ENCODE data around the gene FAF2.
"Not testable (repeated sequence)": the region's sequence is repeated elsewhere in the genome, so short reads cannot be mapped to it uniquely, and the experiment has no call there.

FAF2 gene

GRCh38 chr5:176447978-176448608, at the start of gene FAF2:
Gene FAF2 (plus strand): TSS chr5:176448385. CDS start chr5:176448408, 23 bp downstream.
- DNase-seq (ENCODE audit: low spot score): peak; percentile 99

GRCh38 chr5:176400382-176401156, 47.6 kb upstream of the FAF2 start:
- no peak for DNase-seq (ENCODE audit: low spot score)

- no peak for DNase-seq (ENCODE audit: low spot score)
Observed at GRCh38 chr5:176401281-176402205, 46.6 kb upstream of the FAF2 start.

- no peak for DNase-seq (ENCODE audit: low spot score)
Observed at GRCh38 chr5:176405656-176406435, 42.3 kb upstream of the FAF2 start.

GRCh38 chr5:176406436-176407052, 41.6 kb upstream of the FAF2 start:
- no peak for DNase-seq (ENCODE audit: low spot score)

- peak; percentile 18 for DNase-seq (ENCODE audit: low spot score)
Observed at GRCh38 chr5:176407456-176408251, 40.5 kb upstream of the FAF2 start.

GRCh38 chr5:176408252-176408573, 40.0 kb upstream of the FAF2 start:
- not testable (repeated sequence) for DNase-seq (ENCODE audit: low spot score)

- DNase-seq (ENCODE audit: low spot score): no peak
Observed at GRCh38 chr5:176408590-176408989, 39.6 kb upstream of the FAF2 start.

GRCh38 chr5:176409765-176410164, 38.4 kb upstream of the FAF2 start:
- no peak for DNase-seq (ENCODE audit: low spot score)

- no peak for DNase-seq (ENCODE audit: low spot score)
Observed at GRCh38 chr5:176410486-176411180, 37.6 kb upstream of the FAF2 start.

GRCh38 chr5:176412517-176413254, 35.5 kb upstream of the FAF2 start:
- no peak for DNase-seq (ENCODE audit: low spot score)

GRCh38 chr5:176413255-176413565, 35.0 kb upstream of the FAF2 start:
- peak; percentile 47 for DNase-seq (ENCODE audit: low spot score)

GRCh38 chr5:176413709-176414191, 34.4 kb upstream of the FAF2 start:
- no peak for DNase-seq (ENCODE audit: low spot score)

- no peak for DNase-seq (ENCODE audit: low spot score)
Observed at GRCh38 chr5:176414704-176415103, 33.5 kb upstream of the FAF2 start.

GRCh38 chr5:176415240-176415951, 32.8 kb upstream of the FAF2 start:
- DNase-seq (ENCODE audit: low spot score): no peak

GRCh38 chr5:176415952-176416924, 31.9 kb upstream of the FAF2 start, which contains the start of gene CLTB:
Gene CLTB (minus strand): TSS chr5:176416539. CDS start chr5:176416363, 176 bp downstream.
- DNase-seq (ENCODE audit: low spot score): peak; percentile 94

GRCh38 chr5:176416965-176417364, 31.2 kb upstream of the FAF2 start:
- no peak for DNase-seq (ENCODE audit: low spot score)

All from AG08395 (cell line).